ENCODE results near the gene MIXL1.
"Not testable (repeated sequence)": the region's sequence is repeated elsewhere in the genome, so short reads cannot be mapped to it uniquely, and the experiment has no call there.

Gene MIXL1

DNA sequence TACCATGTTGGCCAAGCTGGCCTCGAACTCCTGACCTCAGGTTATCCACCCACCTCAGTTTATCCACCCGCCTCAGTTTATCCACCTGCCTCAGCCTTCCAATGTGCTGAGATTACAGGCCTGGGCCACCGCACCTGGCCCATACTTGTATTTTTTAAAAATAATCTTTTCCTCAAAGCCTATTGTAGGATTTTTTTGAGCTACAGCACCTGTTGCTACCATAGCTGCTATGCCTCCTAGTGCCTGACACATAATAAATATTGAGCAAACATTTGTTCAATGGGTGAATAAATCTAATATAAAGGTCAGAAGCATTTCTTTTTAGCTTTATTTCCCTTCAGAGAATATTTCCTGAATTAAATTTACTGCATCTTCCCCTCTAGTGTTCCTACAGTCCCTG lies 21.2 kb upstream of the MIXL1 start:
- Histone ChIP-seq H3K9me3 (ENCODE audit: control insufficient read depth, insufficient read depth, low read length) (no peaks in the 10 kb centered on the region), H3K36me3 (ENCODE audit: control insufficient read depth, insufficient read depth, low read length) (no peaks in the 10 kb centered on the region), H3K4me1 (ENCODE audit: control insufficient read depth, insufficient read depth, low read length) (peaks cover 3% of the 10 kb centered on the region), H3K27me3 (ENCODE audit: control insufficient read depth, insufficient read depth, low read length) (no peaks in the 10 kb centered on the region), H3K4me3 (ENCODE audit: low read depth, low read length) (no peak overlapping the region), H3K9ac (ENCODE audit: low read depth, low read length) (no peak overlapping the region)

DNA sequence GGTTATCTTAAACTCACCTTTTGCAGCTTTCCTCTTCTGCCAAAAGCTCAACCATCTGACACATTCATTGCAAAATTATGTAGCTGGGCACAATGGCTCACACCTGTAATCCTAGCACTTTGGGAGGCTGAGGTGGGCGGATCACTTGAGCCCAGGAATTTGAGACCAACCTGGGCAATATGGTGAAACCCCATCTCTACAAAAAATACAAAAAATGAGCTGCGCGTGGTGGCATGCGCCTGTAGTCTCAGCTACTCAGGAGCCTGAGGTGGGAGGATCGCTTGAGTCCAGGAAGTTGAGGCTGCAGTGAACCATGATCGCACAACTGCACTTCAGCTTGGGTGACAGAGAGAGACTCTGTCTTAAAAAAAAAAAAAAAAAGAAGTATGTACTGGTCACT lies 20.8 kb upstream of the MIXL1 start:
- not testable (repeated sequence) for H3K36me3 ChIP-seq (ENCODE audit: control insufficient read depth, insufficient read depth, low read length); H3K4me1 ChIP-seq (ENCODE audit: control insufficient read depth, insufficient read depth, low read length); H3K9me3 ChIP-seq (ENCODE audit: control insufficient read depth, insufficient read depth, low read length)

GRCh38 chr1:226203240-226203639 lies 20.2 kb upstream of the MIXL1 start:
- Histone ChIP-seq H3K27me3 (ENCODE audit: control insufficient read depth, insufficient read depth, low read length) (no peaks in the 10 kb centered on the region), H3K9ac (ENCODE audit: low read depth, low read length) (no peak overlapping the region), H3K36me3 (ENCODE audit: control insufficient read depth, insufficient read depth, low read length) (no peaks in the 10 kb centered on the region), H3K9me3 (ENCODE audit: control insufficient read depth, insufficient read depth, low read length) (no peaks in the 10 kb centered on the region), H3K4me3 (ENCODE audit: low read depth, low read length) (no peak overlapping the region), H3K4me1 (ENCODE audit: control insufficient read depth, insufficient read depth, low read length) (peaks cover 3% of the 10 kb centered on the region)

More for the DNA sequence above, 20.8 kb upstream of the MIXL1 start:
- H3K4me3 ChIP-seq (ENCODE audit: low read depth, low read length); H3K9ac ChIP-seq (ENCODE audit: low read depth, low read length); H3K27me3 ChIP-seq (ENCODE audit: control insufficient read depth, insufficient read depth, low read length): not testable (repeated sequence)

- no peaks in the 10 kb centered on the region for H3K27me3 ChIP-seq (ENCODE audit: control insufficient read depth, insufficient read depth, low read length)
- H3K36me3 ChIP-seq (ENCODE audit: control insufficient read depth, insufficient read depth, low read length) = no peaks in the 10 kb centered on the region
- no peak overlapping the region for H3K4me3 ChIP-seq (ENCODE audit: low read depth, low read length)
- H3K9ac ChIP-seq (ENCODE audit: low read depth, low read length) = no peak overlapping the region
- H3K9me3 ChIP-seq (ENCODE audit: control insufficient read depth, insufficient read depth, low read length) = no peaks in the 10 kb centered on the region
- peaks cover 3% of the 10 kb centered on the region for H3K4me1 ChIP-seq (ENCODE audit: control insufficient read depth, insufficient read depth, low read length)
Observed at GRCh38 chr1:226203655-226204054, 19.8 kb upstream of the MIXL1 start.

DNA sequence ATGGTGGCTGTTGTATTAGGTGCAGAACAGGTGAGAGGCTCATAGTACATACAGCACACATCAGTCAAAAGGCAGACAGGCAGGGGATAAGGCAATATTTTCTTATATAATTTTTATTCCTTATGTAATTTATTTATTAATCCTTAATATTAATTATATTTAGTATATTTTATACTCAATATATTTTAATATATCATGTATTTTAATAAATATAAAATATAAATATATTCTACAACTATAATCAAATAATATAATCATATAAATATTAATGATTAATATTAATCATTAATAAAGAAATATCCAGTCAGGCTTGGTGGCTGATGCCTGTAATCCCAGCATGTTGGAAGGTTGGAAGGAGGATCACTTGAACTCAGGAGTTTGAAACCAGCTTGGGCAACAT lies 19.3 kb upstream of the MIXL1 start:
- H3K9ac ChIP-seq (ENCODE audit: low read depth, low read length) = no peak overlapping the region
- no peak overlapping the region for H3K4me3 ChIP-seq (ENCODE audit: low read depth, low read length)
- peaks cover 3% of the 10 kb centered on the region for H3K4me1 ChIP-seq (ENCODE audit: control insufficient read depth, insufficient read depth, low read length)
- H3K27me3 ChIP-seq (ENCODE audit: control insufficient read depth, insufficient read depth, low read length) = no peaks in the 10 kb centered on the region
- no peaks in the 10 kb centered on the region for H3K36me3 ChIP-seq (ENCODE audit: control insufficient read depth, insufficient read depth, low read length)
- H3K9me3 ChIP-seq (ENCODE audit: control insufficient read depth, insufficient read depth, low read length) = no peaks in the 10 kb centered on the region

DNA sequence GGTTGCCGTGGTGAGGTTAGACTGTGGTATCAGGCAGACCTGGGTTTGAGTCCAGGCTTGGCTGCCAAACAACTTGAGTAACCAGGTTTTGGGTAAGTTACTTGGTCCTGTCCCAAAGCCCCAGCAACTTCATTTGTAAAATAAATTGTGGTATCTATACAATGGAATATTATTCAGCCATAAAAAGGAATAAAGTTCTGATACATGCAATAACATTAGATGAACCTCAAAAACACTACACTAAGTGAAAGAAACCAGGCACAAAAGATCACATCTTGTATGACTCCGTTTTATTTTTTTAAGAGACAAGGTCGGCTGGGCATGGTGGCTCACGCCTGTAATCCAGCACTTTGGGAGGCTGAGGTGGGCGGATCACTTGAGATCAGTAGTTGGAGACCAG lies 16.4 kb upstream of the MIXL1 start:
- Histone ChIP-seq H3K9me3 (ENCODE audit: control insufficient read depth, insufficient read depth, low read length) (no peaks in the 10 kb centered on the region), H3K36me3 (ENCODE audit: control insufficient read depth, insufficient read depth, low read length) (no peaks in the 10 kb centered on the region), H3K4me3 (ENCODE audit: low read depth, low read length) (no peak overlapping the region), H3K27me3 (ENCODE audit: control insufficient read depth, insufficient read depth, low read length) (peaks cover 3% of the 10 kb centered on the region), H3K4me1 (ENCODE audit: control insufficient read depth, insufficient read depth, low read length) (peaks cover 18% of the 10 kb centered on the region), H3K9ac (ENCODE audit: low read depth, low read length) (no peak overlapping the region)

DNA sequence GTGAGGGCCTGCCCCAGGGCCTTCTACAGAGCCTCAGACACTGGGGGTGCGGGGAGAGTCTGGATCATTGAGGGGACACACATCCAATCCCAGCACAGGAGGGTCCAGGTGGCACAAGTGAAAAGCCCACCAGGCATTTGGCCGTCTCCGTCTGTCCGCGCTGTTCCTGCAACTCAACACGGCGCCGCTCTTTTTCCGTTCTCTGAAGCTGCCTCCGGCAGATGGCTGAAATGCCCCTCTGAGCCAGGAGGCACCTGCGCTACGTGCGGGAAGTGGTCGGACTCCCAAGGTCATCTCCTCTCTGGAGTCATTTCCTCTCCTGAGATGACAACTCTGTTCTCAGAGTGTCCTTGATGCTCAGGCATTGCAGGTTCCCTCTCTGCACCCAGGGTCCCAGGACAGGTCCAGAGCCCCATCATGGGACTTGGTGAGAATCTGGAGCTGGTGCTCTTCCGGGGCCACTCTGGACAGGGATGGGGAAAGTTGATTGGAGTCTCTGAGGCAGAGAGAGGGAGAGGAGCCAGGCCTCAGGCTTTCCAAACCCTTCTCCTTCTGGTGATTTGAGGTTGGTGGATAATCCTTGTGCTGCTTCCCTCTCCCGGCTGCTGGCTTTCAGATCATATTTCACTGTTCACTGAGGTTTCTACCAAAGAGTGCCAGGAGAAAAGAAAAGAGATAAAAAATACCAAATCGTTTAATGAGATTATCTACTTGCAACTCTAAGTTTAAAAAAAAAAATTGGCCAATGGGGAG lies 14.0 kb upstream of the MIXL1 start:
- Histone ChIP-seq H3K4me3 (ENCODE audit: low read depth, low read length) (no peak overlapping the region), H3K9ac (ENCODE audit: low read depth, low read length) (no peak overlapping the region), H3K27me3 (ENCODE audit: control insufficient read depth, insufficient read depth, low read length) (peaks cover 3% of the 10 kb centered on the region), H3K4me1 (ENCODE audit: control insufficient read depth, insufficient read depth, low read length) (peaks cover 19% of the 10 kb centered on the region), H3K9me3 (ENCODE audit: control insufficient read depth, insufficient read depth, low read length) (no peaks in the 10 kb centered on the region), H3K36me3 (ENCODE audit: control insufficient read depth, insufficient read depth, low read length) (no peaks in the 10 kb centered on the region)

DNA sequence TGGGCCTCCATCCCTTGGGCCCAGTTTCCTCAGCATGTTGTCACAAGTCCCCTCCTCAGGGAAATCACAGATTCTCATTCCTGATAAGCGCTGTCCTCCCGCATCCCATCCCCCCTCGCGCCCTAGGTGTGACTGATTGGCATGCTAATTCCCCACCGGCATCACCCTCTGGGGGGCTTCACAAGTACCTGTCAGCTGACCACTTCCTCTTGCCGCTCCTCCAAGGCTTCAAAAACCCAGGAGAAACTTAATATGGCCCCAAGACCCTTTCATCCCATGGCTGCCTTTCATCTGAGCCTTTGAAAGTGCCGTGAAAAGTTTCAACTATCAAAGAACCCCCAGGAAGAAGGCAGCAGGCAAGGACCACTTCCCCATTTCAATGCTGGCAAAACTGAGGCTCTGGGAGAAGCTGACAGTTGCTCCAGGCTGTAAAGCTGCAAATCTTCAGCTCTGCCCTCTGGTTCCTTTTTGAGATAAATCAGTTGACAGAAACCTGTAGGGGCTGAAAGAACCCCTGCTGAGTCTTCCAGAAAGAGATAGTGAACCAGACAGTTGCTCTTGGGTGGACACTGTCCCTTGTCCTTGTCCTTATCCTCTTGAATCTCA lies 12.8 kb upstream of the MIXL1 start:
- H3K4me1 ChIP-seq (ENCODE audit: control insufficient read depth, insufficient read depth, low read length) = peaks cover 19% of the 10 kb centered on the region
- H3K4me3 ChIP-seq (ENCODE audit: low read depth, low read length) = peak overlapping the region; percentile 5
- peaks cover 3% of the 10 kb centered on the region for H3K27me3 ChIP-seq (ENCODE audit: control insufficient read depth, insufficient read depth, low read length)
- H3K9me3 ChIP-seq (ENCODE audit: control insufficient read depth, insufficient read depth, low read length) = no peaks in the 10 kb centered on the region
- H3K36me3 ChIP-seq (ENCODE audit: control insufficient read depth, insufficient read depth, low read length) = no peaks in the 10 kb centered on the region
- H3K9ac ChIP-seq (ENCODE audit: low read depth, low read length) = no peak overlapping the region

- Histone ChIP-seq H3K27me3 (ENCODE audit: control insufficient read depth, insufficient read depth, low read length) (peaks cover 3% of the 10 kb centered on the region), H3K9ac (ENCODE audit: low read depth, low read length) (no peak overlapping the region), H3K4me1 (ENCODE audit: control insufficient read depth, insufficient read depth, low read length) (peaks cover 19% of the 10 kb centered on the region), H3K9me3 (ENCODE audit: control insufficient read depth, insufficient read depth, low read length) (no peaks in the 10 kb centered on the region), H3K36me3 (ENCODE audit: control insufficient read depth, insufficient read depth, low read length) (no peaks in the 10 kb centered on the region), H3K4me3 (ENCODE audit: low read depth, low read length) (peak overlapping the region; percentile 5)
Observed at GRCh38 chr1:226211181-226211821, 12.2 kb upstream of the MIXL1 start.

GRCh38 chr1:226212545-226212944 lies 10.9 kb upstream of the MIXL1 start:
- Histone ChIP-seq H3K9me3 (ENCODE audit: control insufficient read depth, insufficient read depth, low read length) (no peaks in the 10 kb centered on the region), H3K36me3 (ENCODE audit: control insufficient read depth, insufficient read depth, low read length) (no peaks in the 10 kb centered on the region), H3K9ac (ENCODE audit: low read depth, low read length) (no peak overlapping the region), H3K4me3 (ENCODE audit: low read depth, low read length) (no peak overlapping the region), H3K4me1 (ENCODE audit: control insufficient read depth, insufficient read depth, low read length) (peaks cover 19% of the 10 kb centered on the region), H3K27me3 (ENCODE audit: control insufficient read depth, insufficient read depth, low read length) (peaks cover 3% of the 10 kb centered on the region)

DNA sequence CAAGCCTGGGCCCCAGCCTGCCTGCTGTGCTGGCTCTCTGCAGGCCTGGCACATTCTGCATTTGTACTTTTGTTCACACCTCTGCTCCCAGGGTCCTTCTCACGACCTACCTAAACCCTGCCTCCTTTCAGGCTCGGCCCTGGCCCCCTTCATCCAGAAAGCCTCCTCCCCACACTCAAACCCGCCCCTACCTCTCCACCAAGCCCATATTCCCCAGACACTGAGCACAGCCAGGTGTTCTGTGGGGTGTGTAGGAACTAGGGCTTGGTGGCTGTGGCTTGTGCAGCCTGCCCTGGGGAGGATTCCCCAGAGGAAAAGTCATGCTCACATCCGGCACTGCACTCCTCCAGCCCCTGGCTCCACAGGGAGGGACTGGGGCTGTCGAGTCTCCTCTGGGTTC lies 8.2 kb upstream of the MIXL1 start:
- H3K9ac ChIP-seq (ENCODE audit: low read depth, low read length) = no peak overlapping the region

GRCh38 chr1:226216056-226216455 lies 7.4 kb upstream of the MIXL1 start:
- H3K4me3 ChIP-seq (ENCODE audit: low read depth, low read length) = no peak overlapping the region
- no peaks in the 10 kb centered on the region for H3K27me3 ChIP-seq (ENCODE audit: control insufficient read depth, insufficient read depth, low read length)
- H3K4me1 ChIP-seq (ENCODE audit: control insufficient read depth, insufficient read depth, low read length) = peaks cover 12% of the 10 kb centered on the region
- H3K9ac ChIP-seq (ENCODE audit: low read depth, low read length) = no peak overlapping the region
- H3K9me3 ChIP-seq (ENCODE audit: control insufficient read depth, insufficient read depth, low read length) = no peaks in the 10 kb centered on the region
- no peaks in the 10 kb centered on the region for H3K36me3 ChIP-seq (ENCODE audit: control insufficient read depth, insufficient read depth, low read length)

More for the DNA sequence above, 8.2 kb upstream of the MIXL1 start:
- no peaks in the 10 kb centered on the region for H3K36me3 ChIP-seq (ENCODE audit: control insufficient read depth, insufficient read depth, low read length)
- H3K4me1 ChIP-seq (ENCODE audit: control insufficient read depth, insufficient read depth, low read length) = peaks cover 15% of the 10 kb centered on the region
- no peaks in the 10 kb centered on the region for H3K27me3 ChIP-seq (ENCODE audit: control insufficient read depth, insufficient read depth, low read length)
- H3K9me3 ChIP-seq (ENCODE audit: control insufficient read depth, insufficient read depth, low read length) = no peaks in the 10 kb centered on the region
- H3K4me3 ChIP-seq (ENCODE audit: low read depth, low read length) = no peak overlapping the region
